Right cardiac atrium (tissue), 5 donors: ENCODE results near the gene GUK1. TPM values are rescaled to one million over a fixed set of nuclear protein-coding genes. Genes with fewer than 3 reads are reported as not detected.

Experiments
- ATAC-seq, 2 donors: fragments of 200-7000 bp; cut with Tn5 transposase; one replicate each; pipeline versions ENCODE4 v1.8.0 to v1.9.1; 2020; ENCODE audit warnings: moderate library complexity in 2 of 2, mild to moderate bottlenecking in 1 of 2
- DNase-seq, 3 donors: peaks; one replicate each; pipeline ENCODE4 v3.0.0-alpha.2; 2020
- H3K27ac ChIP-seq: one replicate; pipeline ENCODE4 v1.5.1; 2013; ENCODE audit warnings: mild to moderate bottlenecking, low read length, control low read depth, moderate library complexity
- H3K27me3 ChIP-seq: one replicate; pipeline ENCODE4 v1.6.1; 2013; ENCODE audit not compliant: control insufficient read depth, insufficient read depth
- H3K4me1 ChIP-seq: one replicate; pipeline ENCODE4 v1.6.1; 2013; ENCODE audit warnings: low read length; ENCODE audit not compliant: control insufficient read depth, insufficient read depth
- H3K4me3 ChIP-seq: one replicate; pipeline ENCODE4 v1.5.1; 2013; ENCODE audit warnings: low read length, control low read depth
- H3K9me3 ChIP-seq: one replicate; pipeline ENCODE4 v1.6.1; 2013; ENCODE audit warnings: low read length; ENCODE audit not compliant: control insufficient read depth
- WGBS: extraction: QIAGEN DNeasy Blood & Tissue Kit; methylation state at CpG from one replicate; pipeline ENCODE4 v1.1.7; 2013; 5-methylcytosine and 5-hydroxymethylcytosine counted together
- intact Hi-C, 4 donors: fragments of 100-400 bp; cut with DNase I; formaldehyde crosslinking; loops; one replicate each; pipeline versions ENCODE4 v1.11.0 to v1.14.0; 2022 to 2023
- polyA plus RNA-seq: library from polyadenylated mRNA; stranded (reverse); fragments of 200-250 nt; gene quantifications from one replicate; pipeline ENCODE4 v1.2.3, GENCODE V29; 2013
- total RNA-seq, 4 donors: library from RNA; stranded (reverse); fragmentation: NEBNext Ultra II Directional; extraction: Animal tissue kit (Norgen Biotek cat#: 25700); gene quantifications; one replicate each; pipeline ENCODE4 v1.2.1, GENCODE V29; 2021
- donor health status: healthy with polysubstance abuse.
- donor health status: DM: no; HTN: yes; CAD: no.
- donor health status: DM: no; HTN: no; CAD: no.
- donor health status: DM: no; HTN: yes; CAD: no; lungs with severe emphysema.
- donor health status: DM: yes; HTN: yes; CAD: no.

The GUK1 gene
- total and polyA plus RNA-seq, 5 donors: 151 to 315 (median 182) TPM

DNA sequence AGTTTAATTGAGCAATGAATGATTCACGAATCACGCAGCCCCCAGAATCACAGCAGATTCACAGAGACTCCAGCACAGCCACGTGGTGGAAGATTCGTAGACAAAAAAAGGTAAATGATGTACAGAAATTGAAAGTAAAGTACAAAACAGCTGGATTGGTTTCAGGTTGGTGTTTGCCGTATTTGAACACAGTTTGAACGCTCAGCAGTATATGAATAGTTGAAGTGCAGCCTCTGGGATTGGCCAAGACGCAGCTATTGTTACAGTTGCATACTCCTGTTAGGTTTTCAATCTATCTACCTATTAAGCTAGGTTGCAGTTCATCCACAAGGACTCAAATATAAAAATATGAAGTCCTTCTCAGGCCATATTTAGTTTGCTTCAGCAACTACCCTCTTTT lies 27.9 kb upstream of the GUK1 start:
- Histone ChIP-seq H3K4me3 (no peak overlapping the region), H3K4me1 (peaks cover 3% of the 10 kb centered on the region), H3K9me3 (no peaks in the 10 kb centered on the region), H3K27ac (no peak overlapping the region), H3K27me3 (no peaks in the 10 kb centered on the region)
- DNase-seq (no peak), ATAC-seq (no peak)
- 92% methylated on average over 7 of the region's 7 CpGs for WGBS
- intact Hi-C loops: no loop called here

DNA sequence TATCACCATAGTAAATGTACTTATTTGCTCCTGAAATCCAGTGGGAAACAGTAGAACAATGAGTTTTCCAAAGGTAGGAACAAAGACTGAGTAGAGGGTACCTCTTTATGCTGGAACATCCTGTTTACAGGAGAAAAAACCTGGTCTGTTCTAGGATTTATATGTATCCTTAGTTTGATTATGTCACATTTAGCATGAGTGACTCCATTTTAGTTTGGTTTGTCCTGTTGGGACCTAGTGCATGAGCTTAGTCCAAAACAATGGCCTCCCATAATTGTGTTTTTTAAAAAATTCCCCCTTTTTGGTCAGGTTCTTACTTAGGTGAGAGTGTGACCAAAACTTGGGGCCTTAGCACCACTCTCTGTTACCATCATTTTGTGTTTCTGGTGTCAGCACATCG lies 27.5 kb upstream of the GUK1 start:
- Histone ChIP-seq H3K27ac (no peak overlapping the region), H3K9me3 (no peaks in the 10 kb centered on the region), H3K4me1 (peaks cover 3% of the 10 kb centered on the region), H3K4me3 (no peak overlapping the region), H3K27me3 (no peaks in the 10 kb centered on the region)
- 83% methylated on average over 1 of the region's 1 CpG for WGBS
- DNase-seq (no peak), ATAC-seq (no peak)
- intact Hi-C loops: no loop called here

DNA sequence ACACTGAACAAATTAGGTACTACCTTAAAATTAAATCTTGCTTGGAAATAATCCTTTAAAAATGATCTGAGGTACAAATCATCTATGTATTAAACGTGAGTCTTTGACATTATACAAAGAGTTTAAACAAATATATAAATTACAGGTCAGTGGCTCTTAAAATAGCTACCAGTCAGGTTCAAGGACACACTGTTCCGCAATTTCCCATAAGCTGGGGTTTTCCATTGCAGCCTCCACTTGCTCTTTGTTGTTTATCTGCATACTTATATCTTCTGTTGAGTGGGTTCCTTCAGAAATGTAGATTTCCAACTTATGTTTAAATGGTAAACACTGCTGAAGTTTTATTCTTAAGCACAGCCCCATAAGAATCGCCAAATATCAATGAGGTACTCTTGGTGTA lies 25.3 kb upstream of the GUK1 start:
- Histone ChIP-seq H3K27me3 (no peaks in the 10 kb centered on the region), H3K4me3 (no peak overlapping the region), H3K4me1 (no peaks in the 10 kb centered on the region), H3K27ac (no peak overlapping the region), H3K9me3 (no peaks in the 10 kb centered on the region)
- no peak for ATAC-seq
- intact Hi-C loops: loop anchor here in 1 of 4 donors (5.0 kb wide), 1 partner anchor 287 kb away; no protein-coding TSS in a partner anchor
- no peak for DNase-seq
- WGBS: 77% methylated on average over 3 of the region's 3 CpGs

DNA sequence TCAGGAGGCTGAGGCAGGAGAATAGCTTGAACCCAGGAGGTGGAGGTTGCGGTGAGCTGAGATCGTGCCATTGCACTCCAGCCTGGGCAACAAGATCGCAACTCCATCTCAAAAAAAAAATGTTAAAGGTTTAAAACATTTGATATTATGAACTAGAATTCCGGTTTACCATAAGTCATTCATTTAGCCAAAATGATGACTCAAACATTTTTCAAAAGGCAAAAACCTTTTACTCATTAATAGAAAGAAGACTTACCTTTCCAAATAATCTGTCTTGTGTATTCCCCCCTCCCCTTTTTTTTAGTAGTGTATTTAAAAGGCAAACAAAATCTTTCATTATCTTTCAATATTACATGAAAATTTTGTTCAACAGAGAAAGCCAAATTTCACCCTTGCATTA lies 22.7 kb upstream of the GUK1 start:
- ATAC-seq (no peak), DNase-seq (no peak)
- WGBS: 97% methylated on average over 4 of the region's 4 CpGs
- H3K27me3 ChIP-seq: no peaks in the 10 kb centered on the region
- H3K27ac ChIP-seq: no peak overlapping the region
- no peak overlapping the region for H3K4me3 ChIP-seq
- intact Hi-C loops: loop anchor here in 1 of 4 donors (5.0 kb wide), 1 partner anchor 285 kb away; no protein-coding TSS in a partner anchor
- H3K4me1 ChIP-seq: no peaks in the 10 kb centered on the region
- no peaks in the 10 kb centered on the region for H3K9me3 ChIP-seq

DNA sequence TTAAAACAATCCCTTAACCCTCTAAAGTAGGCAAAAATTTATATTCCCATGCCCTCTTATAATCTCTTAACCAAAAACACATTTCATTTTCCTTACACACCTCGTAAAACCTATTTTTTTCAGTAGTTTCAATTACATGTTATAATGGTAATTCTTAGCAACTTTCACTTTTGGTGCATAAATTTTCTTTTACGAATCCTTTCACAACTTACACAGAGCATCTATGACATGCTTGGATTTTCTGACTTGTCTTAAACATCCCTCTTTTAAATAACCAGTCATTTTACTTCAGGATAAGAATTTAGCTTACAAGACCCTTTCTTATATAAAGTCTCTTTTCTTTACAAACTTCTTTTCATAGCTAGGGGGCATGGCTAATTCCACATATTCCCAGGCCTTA lies 22.0 kb upstream of the GUK1 start:
- 75% methylated on average over 2 of the region's 2 CpGs for WGBS
- no peaks in the 10 kb centered on the region for H3K9me3 ChIP-seq
- no peak overlapping the region for H3K4me3 ChIP-seq
- ATAC-seq: no peak
- intact Hi-C loops: loop anchor here in 1 of 4 donors (5.0 kb wide), 1 partner anchor 284 kb away; no protein-coding TSS in a partner anchor
- H3K27me3 ChIP-seq: no peaks in the 10 kb centered on the region
- DNase-seq: no peak
- H3K4me1 ChIP-seq: no peaks in the 10 kb centered on the region
- no peak overlapping the region for H3K27ac ChIP-seq

DNA sequence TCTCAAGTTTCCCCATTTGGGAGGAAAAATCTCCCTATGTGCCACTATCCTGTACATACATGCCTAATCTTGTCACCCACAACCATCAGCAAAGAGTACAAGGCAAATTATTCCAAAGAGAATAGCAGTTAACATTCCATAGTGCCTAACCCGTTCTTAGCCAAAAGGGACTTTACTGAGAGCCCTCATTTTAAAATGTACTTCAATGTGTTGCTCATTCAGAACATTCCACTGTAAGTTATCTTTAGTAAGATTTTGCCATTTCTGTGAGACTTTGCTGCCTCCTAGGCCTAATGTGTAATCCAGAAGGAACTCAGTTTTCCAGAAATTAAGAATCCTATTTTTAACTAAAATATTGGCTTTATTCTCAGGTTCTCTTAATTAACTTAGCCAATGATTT lies 19.7 kb upstream of the GUK1 start:
- Histone ChIP-seq H3K4me1 (no peaks in the 10 kb centered on the region), H3K27me3 (no peaks in the 10 kb centered on the region), H3K4me3 (no peak overlapping the region), H3K9me3 (no peaks in the 10 kb centered on the region), H3K27ac (no peak overlapping the region)
- WGBS: 66% methylated on average over 1 of the region's 1 CpG
- intact Hi-C loops: no loop called here
- DNase-seq (no peak), ATAC-seq (no peak)

DNA sequence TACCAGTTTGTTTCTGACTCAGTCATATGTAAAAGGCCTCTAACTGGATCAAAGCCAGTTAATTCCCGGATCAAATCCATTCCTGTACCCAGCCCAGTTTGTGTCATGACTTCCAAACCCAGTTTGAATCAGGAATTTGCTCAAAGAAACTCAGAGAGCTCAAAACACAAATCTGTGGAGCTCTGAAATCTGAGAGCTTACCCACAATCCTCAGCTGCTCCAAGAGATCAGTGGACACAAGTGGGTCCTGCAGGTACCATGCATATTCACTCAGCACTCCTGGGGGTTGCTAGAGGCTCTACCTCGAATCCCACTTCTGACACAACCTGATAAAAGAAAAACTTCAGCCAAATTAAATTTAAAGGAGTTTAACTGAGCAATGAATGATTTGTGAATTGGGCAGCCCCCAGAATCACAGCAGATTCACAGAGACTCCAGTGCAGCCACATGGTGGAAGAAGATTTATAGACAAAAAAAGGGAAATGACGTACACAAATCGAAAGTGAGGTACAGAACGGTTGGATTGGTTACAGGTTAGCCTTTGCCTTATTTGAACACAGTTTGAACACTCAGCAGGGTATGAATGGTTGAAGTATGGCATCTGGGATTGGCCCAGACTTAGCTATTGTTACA lies 19.1 kb upstream of the GUK1 start:
- 72% methylated on average over 5 of the region's 5 CpGs for WGBS
- no peaks in the 10 kb centered on the region for H3K4me1 ChIP-seq
- ATAC-seq: no peak

DNA sequence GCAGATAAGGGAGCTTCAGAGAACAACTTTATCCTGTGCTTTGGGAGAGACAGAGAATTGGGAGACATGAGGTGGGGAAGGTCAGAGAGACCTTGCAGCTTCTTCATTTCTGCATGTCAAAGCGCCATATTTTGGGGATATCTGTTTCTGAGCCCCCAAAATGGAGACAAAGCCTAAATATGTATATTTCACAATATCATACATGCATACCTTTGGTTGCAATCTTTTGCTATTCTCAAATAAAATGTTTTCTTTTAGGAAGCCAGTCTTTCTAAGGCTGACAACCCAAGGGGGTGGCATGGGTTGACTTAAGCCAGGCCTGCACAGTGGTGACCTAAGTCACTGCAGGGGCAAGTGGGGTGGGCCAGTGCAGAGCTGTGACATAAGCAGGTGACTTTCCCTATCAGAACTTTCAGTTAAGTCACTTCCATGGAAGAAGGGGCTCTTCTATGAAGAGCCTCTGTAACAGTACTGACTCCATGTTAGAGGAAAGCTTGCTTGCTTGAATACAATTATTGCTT lies 17.1 kb upstream of the GUK1 start:
- Histone ChIP-seq H3K27ac (no peak overlapping the region), H3K4me1 (no peaks in the 10 kb centered on the region), H3K27me3 (no peaks in the 10 kb centered on the region), H3K9me3 (no peaks in the 10 kb centered on the region), H3K4me3 (no peak overlapping the region)
- intact Hi-C loops: no loop called here
- no peak for DNase-seq
- ATAC-seq: no peak
- WGBS: 58% methylated on average over 1 of the region's 1 CpG

More for the DNA sequence above, 19.1 kb upstream of the GUK1 start:
- Histone ChIP-seq H3K27me3 (no peaks in the 10 kb centered on the region), H3K27ac (no peak overlapping the region), H3K9me3 (no peaks in the 10 kb centered on the region), H3K4me3 (no peak overlapping the region)
- DNase-seq: no peak
- intact Hi-C loops: no loop called here

DNA sequence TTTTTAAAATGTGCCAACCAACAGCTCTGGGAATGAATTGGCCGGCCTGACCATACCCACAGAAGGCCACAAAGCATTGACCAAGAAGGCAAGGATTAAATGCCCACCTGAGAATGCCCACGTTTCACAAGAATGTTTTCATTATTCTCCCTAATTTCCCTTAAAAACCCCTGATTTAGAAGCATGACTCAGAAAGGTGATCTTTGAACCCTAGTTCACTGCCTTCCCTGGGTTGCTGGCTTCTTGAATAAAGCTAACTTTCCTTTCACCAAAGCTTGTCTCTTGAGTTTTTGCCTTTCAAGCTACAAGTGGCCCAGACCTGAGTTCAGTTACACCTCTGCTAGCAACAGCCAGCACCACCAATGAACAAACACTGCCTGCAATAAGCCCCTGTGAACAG lies 16.6 kb upstream of the GUK1 start:
- no peaks in the 10 kb centered on the region for H3K9me3 ChIP-seq
- no peak overlapping the region for H3K27ac ChIP-seq
- H3K4me1 ChIP-seq: no peaks in the 10 kb centered on the region
- 74% methylated on average over 2 of the region's 2 CpGs for WGBS
- H3K27me3 ChIP-seq: no peaks in the 10 kb centered on the region
- intact Hi-C loops: no loop called here
- ATAC-seq (no peak), DNase-seq (no peak)
- H3K4me3 ChIP-seq: no peak overlapping the region

DNA sequence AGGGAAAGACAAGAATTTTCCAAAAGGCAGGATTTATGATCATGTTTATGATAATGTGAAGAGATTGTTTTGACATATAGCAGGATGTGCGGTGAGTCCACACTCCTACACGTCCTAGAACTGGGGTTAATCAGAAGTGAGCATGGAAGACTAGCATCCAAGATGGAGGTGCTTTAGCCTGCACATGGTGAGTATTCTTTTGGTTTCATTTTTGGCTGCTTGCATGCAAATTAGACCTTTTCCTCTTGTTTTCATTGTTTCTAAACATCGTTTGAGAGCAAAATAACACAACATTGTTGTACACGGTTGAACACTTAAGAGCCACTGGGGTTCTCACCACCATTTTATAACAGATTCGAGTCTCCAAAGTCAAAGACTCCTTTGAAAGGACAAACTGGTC lies 14.9 kb upstream of the GUK1 start:
- 69% methylated on average over 5 of the region's 5 CpGs for WGBS
- ATAC-seq: no peak
- no peaks in the 10 kb centered on the region for H3K4me1 ChIP-seq
- H3K4me3 ChIP-seq: no peak overlapping the region
- no peak for DNase-seq
- H3K27ac ChIP-seq: no peak overlapping the region
- intact Hi-C loops: no loop called here
- H3K9me3 ChIP-seq: no peaks in the 10 kb centered on the region
- no peaks in the 10 kb centered on the region for H3K27me3 ChIP-seq

DNA sequence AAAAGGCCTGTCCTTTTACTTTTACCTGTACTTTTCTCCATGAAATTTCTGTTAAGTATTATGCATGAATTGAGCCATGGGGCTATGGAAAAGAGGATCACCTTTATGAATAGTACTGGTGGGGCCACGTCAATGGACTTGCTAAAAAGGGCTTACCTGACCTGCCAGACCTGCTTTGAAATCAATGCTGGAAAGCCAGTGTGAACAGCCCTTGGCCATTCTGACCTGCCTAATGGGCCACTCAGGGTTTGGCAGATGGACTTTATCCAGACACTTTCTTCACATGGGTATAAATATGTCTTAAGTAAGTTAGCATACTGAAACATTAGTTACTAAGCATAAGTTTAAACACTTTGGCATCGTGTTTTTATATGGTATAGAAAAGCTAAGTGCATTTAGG lies 8.3 kb upstream of the GUK1 start:
- intact Hi-C loops: loop anchor here in 1 of 4 donors (10.0 kb wide), 1 partner anchor 373 kb away; no protein-coding TSS in a partner anchor
- no peak overlapping the region for H3K27ac ChIP-seq
- ATAC-seq: no peak
- H3K4me3 ChIP-seq: no peak overlapping the region
- no peaks in the 10 kb centered on the region for H3K27me3 ChIP-seq
- no peaks in the 10 kb centered on the region for H3K4me1 ChIP-seq
- DNase-seq: no peak
- 96% methylated on average over 2 of the region's 2 CpGs for WGBS
- no peaks in the 10 kb centered on the region for H3K9me3 ChIP-seq
